Measurements from ENCODE around the gene SPRED2. TPM values are rescaled to one million over a fixed set of nuclear protein-coding genes. Genes with fewer than 3 reads are reported as not detected.
"Not testable (repeated sequence)": the region's sequence is repeated elsewhere in the genome, so short reads cannot be mapped to it uniquely, and the experiment has no call there.

Gene SPRED2
- total RNA-seq, 1 donor = 9.5 TPM

- H3K4me3 ChIP-seq (ENCODE audit: low read depth, low read length) = no peak overlapping the region
- no peak for DNase-seq (ENCODE audit: low read depth)
- TF ChIP-seq CTCF (IDR thresholded peaks at IDR 0.05; ENCODE audit: insufficient read depth, low read depth, low read length) = no peak
Measured at GRCh38 chr2:65345631-65346030, 86.8 kb downstream of the SPRED2 start.

- TF ChIP-seq CTCF (IDR thresholded peaks at IDR 0.05; ENCODE audit: insufficient read depth, low read depth, low read length) = no peak
- no peak for DNase-seq (ENCODE audit: low read depth)
- no peak overlapping the region for H3K4me3 ChIP-seq (ENCODE audit: low read depth, low read length)
Measured at GRCh38 chr2:65344689-65345088, 87.7 kb downstream of the SPRED2 start.

GRCh38 chr2:65344182-65344581, 88.2 kb downstream of the SPRED2 start:
- no peak for DNase-seq (ENCODE audit: low read depth)
- H3K4me3 ChIP-seq (ENCODE audit: low read depth, low read length) = no peak overlapping the region
- TF ChIP-seq CTCF (IDR thresholded peaks at IDR 0.05; ENCODE audit: insufficient read depth, low read depth, low read length) = no peak

- no peak for TF ChIP-seq CTCF (IDR thresholded peaks at IDR 0.05; ENCODE audit: insufficient read depth, low read depth, low read length)
- no peak overlapping the region for H3K4me3 ChIP-seq (ENCODE audit: low read depth, low read length)
- no peak for DNase-seq (ENCODE audit: low read depth)
Measured at GRCh38 chr2:65343386-65343785, 89.0 kb downstream of the SPRED2 start.

- no peak overlapping the region for H3K4me3 ChIP-seq (ENCODE audit: low read depth, low read length)
- TF ChIP-seq CTCF (IDR thresholded peaks at IDR 0.05; ENCODE audit: insufficient read depth, low read depth, low read length) = no peak
- DNase-seq (ENCODE audit: low read depth) = no peak
Measured at GRCh38 chr2:65340898-65341681, 91.3 kb downstream of the SPRED2 start.

GRCh38 chr2:65339648-65340047, 92.8 kb downstream of the SPRED2 start:
- TF ChIP-seq CTCF (IDR thresholded peaks at IDR 0.05; ENCODE audit: insufficient read depth, low read depth, low read length) = no peak
- no peak for DNase-seq (ENCODE audit: low read depth)
- H3K4me3 ChIP-seq (ENCODE audit: low read depth, low read length) = no peak overlapping the region

GRCh38 chr2:65338830-65339495, 93.4 kb downstream of the SPRED2 start:
- H3K4me3 ChIP-seq (ENCODE audit: low read depth, low read length); DNase-seq (ENCODE audit: low read depth): not testable (repeated sequence)

- DNase-seq (ENCODE audit: low read depth); H3K4me3 ChIP-seq (ENCODE audit: low read depth, low read length): not testable (repeated sequence)
Measured at GRCh38 chr2:65337915-65338314, 94.5 kb downstream of the SPRED2 start.

All from fibroblast of villous mesenchyme (primary cell).